Brain microvascular endothelial cell (primary cell): ENCODE data around the gene FANCF.

Source experiments
- DNase-seq: peaks from one replicate; pipeline ENCODE4 v3.0.0-alpha.2; 2020
- H3K27ac ChIP-seq: fragments of 250-450 bp; sonication (Bioruptor Pico); 2 replicates; pipeline ENCODE4 v1.5.1; 2020; ENCODE audit warnings: mild to moderate bottlenecking, moderate library complexity
- H3K27me3 ChIP-seq: fragments of 250-450 bp; sonication (Bioruptor Pico); replicated peaks from 2 replicates; pipeline ENCODE4 v1.5.1; 2020; ENCODE audit warnings: mild to moderate bottlenecking
- H3K36me3 ChIP-seq: fragments of 250-450 bp; sonication (Bioruptor Pico); replicated peaks from 2 replicates; pipeline ENCODE4 v1.5.1; 2020; ENCODE audit warnings: mild to moderate bottlenecking
- H3K4me3 ChIP-seq: 2 replicates; pipeline ENCODE4 v1.5.1; 2011; ENCODE audit warnings: low read depth, mild to moderate bottlenecking, control low read depth, low read length, moderate library complexity
- CTCF ChIP-seq: IDR thresholded peaks from 2 replicates; pipeline ENCODE4 v1.5.1; 2011; ENCODE audit warnings: low read depth, mild to moderate bottlenecking, moderate library complexity, low read length, control low read depth, inconsistent platforms; ENCODE audit errors: missing control alignments
- in situ Hi-C: cut with HindIII; loops from 2 replicates; pipeline ENCODE4 v1.10.0; 2017; ENCODE audit warnings: low sequenced_read_pairs, low pct_ligation_motif_present

FANCF gene

GRCh38 chr11:22625448-22626287, at the start of gene FANCF:
FANCF (minus strand) TSS chr11:22625823; CDS start chr11:22625810, 13 bp downstream.
- in situ Hi-C loops: no loop called here
- no peaks in the 10 kb centered on the region for H3K27me3 ChIP-seq
- DNase-seq: peak; percentile 99
- peak within 1 kb of the TSS; percentile 78 for H3K27ac ChIP-seq
- H3K36me3 ChIP-seq: no peaks in the 10 kb centered on the region
- TF ChIP-seq CTCF: no peak
- peak within 1 kb of the TSS; percentile 93 for H3K4me3 ChIP-seq

- Histone ChIP-seq H3K27me3 (peaks cover 6% of the 10 kb centered on the region), H3K4me3 (no peak overlapping the region), H3K27ac (no peak overlapping the region), H3K36me3 (no peaks in the 10 kb centered on the region)
- no peak for TF ChIP-seq CTCF
- in situ Hi-C loops: no loop called here
- DNase-seq: no peak
Measured at GRCh38 chr11:22674470-22675439, 49.1 kb upstream of the FANCF start.

GRCh38 chr11:22671751-22672150, 46.1 kb upstream of the FANCF start:
- Histone ChIP-seq H3K4me3 (no peak overlapping the region), H3K27me3 (peaks cover 17% of the 10 kb centered on the region), H3K36me3 (no peaks in the 10 kb centered on the region), H3K27ac (no peak overlapping the region)
- in situ Hi-C loops: no loop called here
- no peak for DNase-seq
- no peak for TF ChIP-seq CTCF

GRCh38 chr11:22670830-22671229, 45.2 kb upstream of the FANCF start:
- no peaks in the 10 kb centered on the region for H3K36me3 ChIP-seq
- H3K27me3 ChIP-seq: peaks cover 17% of the 10 kb centered on the region
- peak; percentile 11 for TF ChIP-seq CTCF
- DNase-seq: no peak
- H3K27ac ChIP-seq: no peak overlapping the region
- H3K4me3 ChIP-seq: no peak overlapping the region
- in situ Hi-C loops: no loop called here

GRCh38 chr11:22669368-22669767, 43.7 kb upstream of the FANCF start:
- no peak for TF ChIP-seq CTCF
- H3K36me3 ChIP-seq: no peaks in the 10 kb centered on the region
- no peak overlapping the region for H3K4me3 ChIP-seq
- in situ Hi-C loops: no loop called here
- H3K27me3 ChIP-seq: peaks cover 17% of the 10 kb centered on the region
- DNase-seq: no peak
- no peak overlapping the region for H3K27ac ChIP-seq
